ENCODE data around the gene PPM1H.
"Not testable (repeated sequence)": the region's sequence is repeated elsewhere in the genome, so short reads cannot be mapped to it uniquely, and the experiment has no call there.

PPM1H gene

GRCh38 chr12:62677355-62677754 is 257.6 kb downstream of the PPM1H start:
- no peak for DNase-seq (ENCODE audit: low read depth)

DNA sequence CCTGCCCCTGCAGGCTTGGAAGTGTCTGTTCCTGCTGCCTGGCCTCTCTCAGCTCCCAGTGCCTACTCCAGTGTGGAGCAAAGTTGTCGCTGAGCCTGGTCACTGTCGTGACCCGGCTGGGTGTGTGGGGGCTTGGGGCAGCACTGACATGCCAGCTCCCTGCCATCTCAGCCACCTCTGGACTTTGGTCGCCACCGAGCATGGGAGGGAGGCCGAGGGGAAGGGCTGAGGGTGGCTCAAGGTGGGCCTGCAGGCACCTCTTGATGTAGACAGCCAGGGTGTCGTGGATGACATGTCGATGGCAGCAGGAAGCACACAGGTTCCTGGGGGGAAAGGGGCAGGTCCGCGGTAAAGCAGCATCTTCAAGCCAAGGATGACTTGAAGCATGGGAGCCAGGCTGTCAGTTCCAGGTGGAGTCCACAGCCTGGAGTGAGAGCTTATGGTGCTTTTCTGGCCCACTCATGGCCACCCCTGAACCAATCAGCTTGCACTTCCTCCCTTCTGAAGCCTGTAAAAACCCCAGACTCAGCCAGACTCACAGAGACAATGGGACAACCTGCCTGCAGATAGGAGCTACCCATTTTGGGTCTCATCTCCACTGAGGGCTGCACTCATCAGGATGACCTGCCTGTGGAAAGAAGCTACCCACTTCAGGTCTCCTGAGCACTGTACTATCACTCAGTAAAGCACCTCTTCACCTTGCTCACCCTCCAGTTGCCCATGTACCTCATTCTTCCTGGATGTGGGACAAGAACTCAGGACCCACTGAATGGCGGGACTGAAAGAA is 258.2 kb downstream of the PPM1H start:
- no peak for DNase-seq (ENCODE audit: low read depth)

DNA sequence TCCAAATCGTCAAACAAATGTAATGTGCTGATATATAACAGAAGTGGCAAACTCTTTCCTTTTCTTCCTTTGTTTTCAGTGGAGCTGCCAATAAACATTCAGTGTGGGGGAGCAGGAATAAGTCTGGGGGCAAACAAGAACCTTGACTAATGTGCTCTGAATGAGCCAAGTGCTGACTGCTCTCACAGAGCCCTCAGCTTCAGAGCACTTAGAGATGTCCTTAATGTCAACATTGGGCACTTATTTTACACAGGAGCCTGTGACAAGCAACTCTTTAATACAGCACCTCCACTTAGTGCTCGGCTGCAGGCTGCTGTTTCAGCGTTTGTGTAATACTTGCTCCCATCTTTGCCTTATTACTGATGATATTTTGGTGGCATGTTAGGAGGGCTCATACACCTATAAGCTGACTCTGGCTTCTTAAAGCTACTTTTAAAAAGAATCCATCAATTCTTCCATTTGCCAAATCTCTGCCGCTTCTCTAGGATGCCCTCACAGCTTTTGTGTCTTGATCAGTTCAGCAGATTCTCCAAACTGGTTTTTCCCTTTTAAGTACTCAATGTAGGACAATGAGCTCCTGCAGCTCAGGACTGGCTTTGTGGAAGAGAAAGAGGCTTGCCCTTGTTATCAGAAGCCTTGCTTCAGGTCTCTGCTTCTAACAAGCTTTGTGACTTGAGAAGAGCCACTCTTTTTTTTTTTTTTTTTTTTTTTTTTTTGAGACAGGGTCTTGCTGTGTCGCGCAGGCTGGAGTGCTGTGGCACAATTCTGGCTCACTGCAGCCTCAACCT is 261.7 kb downstream of the PPM1H start:
- DNase-seq (ENCODE audit: low read depth), result no peak

DNA sequence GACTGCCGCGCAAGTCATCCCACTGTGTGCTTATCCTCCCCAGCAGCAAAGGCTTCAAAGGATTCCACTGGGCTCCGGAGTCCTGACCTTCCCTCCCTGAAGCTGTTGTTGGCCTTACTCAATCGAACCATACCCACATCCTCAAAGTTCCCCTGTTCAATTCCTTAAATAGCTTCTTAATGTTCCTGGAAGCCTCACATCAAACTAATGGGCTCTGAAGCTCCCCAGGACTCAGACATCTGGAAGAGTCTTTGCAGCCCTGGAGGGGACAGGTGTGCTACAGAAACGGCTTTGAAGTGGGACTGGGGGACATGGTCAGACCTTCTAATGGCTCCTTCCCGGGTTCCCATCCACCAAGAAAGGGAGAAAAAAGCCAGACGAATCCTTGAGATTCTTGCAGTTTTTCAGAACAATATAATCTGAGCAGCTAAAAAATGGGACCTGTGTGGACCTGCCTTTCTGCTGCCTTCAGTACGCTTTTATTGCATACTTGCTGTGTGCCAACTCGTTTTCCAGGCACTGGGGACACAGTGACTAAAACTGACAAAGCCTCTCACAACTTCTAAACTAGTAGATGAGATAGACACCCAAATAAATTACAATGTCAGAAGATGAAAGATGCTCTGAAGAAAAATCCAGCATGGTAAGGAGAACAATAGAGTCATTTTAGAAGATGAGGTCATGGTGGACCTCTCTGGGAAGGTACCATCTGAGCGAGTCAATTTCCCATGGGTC is 263.8 kb downstream of the PPM1H start:
- DNase-seq (ENCODE audit: low read depth), result no peak

- DNase-seq (ENCODE audit: low read depth), result no peak
Observed at GRCh38 chr12:62668782-62669181, 266.2 kb downstream of the PPM1H start.

- DNase-seq (ENCODE audit: low read depth), result not testable (repeated sequence)
Observed at GRCh38 chr12:62664951-62665350, 270.0 kb downstream of the PPM1H start.

GRCh38 chr12:62660756-62661155 is 274.2 kb downstream of the PPM1H start:
- no peak for DNase-seq (ENCODE audit: low read depth)

DNA sequence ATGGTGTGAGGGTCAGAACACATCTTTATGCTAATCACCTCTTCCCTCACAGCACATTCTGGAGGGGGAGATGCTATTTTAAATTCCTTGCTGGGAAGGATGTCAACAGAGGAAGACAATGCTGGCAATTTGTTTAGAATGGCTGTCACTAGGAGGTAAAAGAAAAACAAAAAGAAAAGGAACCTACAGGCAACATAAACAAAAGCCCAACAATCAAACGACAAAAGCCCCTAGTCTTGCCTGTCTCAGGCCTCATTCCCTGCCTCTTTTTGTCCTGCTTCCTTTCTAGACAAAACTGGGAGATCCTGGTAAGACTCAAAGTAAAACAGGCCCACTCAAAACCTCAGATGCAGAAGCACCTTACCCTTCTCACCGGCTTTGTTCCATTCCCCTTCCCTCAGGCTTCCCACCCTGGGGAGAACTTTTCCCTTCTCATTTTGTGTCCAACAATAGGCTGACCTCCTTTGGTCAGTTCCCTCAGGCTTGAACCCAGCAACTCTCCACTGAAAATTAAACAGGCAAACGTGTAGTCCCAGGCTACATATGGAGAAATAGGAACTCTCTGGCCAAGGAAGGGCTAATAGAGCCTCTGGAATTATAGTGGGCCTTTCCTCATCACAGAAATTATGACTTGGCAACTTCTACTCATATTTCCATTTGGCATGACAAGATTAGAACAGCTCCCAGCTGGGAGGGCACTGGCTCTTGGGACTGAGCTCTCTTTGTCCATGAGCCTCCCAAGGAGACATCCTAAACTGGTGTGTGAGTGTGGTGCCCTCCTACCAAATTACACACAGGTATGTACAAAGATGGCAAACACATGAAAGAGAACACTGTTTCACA is 275.3 kb downstream of the PPM1H start:
- DNase-seq (ENCODE audit: low read depth), result no peak

DNA sequence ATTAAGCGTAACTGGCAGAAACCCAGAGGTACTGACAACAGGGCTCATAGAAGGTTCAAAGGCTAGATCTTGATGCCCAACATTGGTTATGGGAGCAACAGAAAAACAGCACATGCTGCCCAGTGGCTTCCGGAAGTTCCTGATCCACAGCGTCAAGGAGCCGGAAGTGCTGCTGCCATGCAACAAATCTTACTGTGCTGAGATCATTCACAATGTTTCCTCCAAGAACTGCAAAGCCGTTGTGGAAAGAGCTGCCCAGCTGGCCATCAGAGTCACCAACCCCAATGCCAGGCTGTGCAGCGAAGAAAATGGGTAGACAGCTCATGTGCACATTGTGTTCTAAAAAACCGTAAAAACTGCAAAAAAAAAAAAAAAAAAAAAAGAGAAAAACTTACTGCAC is 276.0 kb downstream of the PPM1H start:
- DNase-seq (ENCODE audit: low read depth), result no peak

GRCh38 chr12:62657363-62657632 is 277.7 kb downstream of the PPM1H start:
- no peak for DNase-seq (ENCODE audit: low read depth)

GRCh38 chr12:62656591-62657362 is 278.2 kb downstream of the PPM1H start:
- DNase-seq (ENCODE audit: low read depth), result no peak

GRCh38 chr12:62655666-62656151 is 279.2 kb downstream of the PPM1H start:
- DNase-seq (ENCODE audit: low read depth), result no peak

GRCh38 chr12:62654326-62655241 is 280.4 kb downstream of the PPM1H start:
- no peak for DNase-seq (ENCODE audit: low read depth)

DNA sequence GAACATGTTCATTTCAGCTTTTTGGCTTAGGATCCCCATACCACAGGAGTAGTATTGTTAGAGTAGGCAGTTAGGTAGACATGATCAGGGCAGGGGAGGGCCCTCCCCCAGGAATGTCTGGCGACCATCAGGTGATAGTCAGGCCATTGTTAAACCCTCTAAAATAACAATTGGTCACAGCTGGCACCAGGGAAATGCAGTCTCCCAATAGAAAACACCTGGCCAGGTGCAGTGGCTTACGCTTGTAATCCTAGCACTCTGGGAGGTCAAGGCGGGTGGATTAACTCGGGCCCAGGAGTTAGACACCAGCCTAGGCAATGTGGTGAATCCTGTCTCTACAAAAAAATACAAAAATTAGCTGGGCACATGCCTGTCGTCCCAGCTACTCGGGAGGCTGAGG is 281.2 kb downstream of the PPM1H start:
- no peak for DNase-seq (ENCODE audit: low read depth)

- no peak for DNase-seq (ENCODE audit: low read depth)
Observed at GRCh38 chr12:62653304-62653703, 281.6 kb downstream of the PPM1H start.

DNA sequence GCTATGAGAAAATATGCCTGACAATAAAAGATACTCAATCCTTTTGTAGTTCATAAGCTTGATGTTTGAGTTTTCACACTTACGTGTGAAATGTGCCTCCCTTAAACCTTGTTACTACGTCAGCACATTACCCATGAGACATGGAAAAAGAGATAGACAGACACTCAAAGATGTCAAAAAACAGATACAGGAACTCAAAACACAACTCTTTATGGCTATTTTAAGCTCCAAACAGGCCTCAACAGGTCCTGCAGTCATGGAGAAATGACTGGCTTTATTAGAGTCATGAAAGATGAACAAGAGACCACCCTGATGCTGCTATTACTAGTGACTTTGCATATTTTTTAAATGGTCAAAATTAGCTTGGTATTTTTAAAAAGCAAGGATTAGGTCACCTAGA is 283.8 kb downstream of the PPM1H start:
- DNase-seq (ENCODE audit: low read depth), result no peak

DNA sequence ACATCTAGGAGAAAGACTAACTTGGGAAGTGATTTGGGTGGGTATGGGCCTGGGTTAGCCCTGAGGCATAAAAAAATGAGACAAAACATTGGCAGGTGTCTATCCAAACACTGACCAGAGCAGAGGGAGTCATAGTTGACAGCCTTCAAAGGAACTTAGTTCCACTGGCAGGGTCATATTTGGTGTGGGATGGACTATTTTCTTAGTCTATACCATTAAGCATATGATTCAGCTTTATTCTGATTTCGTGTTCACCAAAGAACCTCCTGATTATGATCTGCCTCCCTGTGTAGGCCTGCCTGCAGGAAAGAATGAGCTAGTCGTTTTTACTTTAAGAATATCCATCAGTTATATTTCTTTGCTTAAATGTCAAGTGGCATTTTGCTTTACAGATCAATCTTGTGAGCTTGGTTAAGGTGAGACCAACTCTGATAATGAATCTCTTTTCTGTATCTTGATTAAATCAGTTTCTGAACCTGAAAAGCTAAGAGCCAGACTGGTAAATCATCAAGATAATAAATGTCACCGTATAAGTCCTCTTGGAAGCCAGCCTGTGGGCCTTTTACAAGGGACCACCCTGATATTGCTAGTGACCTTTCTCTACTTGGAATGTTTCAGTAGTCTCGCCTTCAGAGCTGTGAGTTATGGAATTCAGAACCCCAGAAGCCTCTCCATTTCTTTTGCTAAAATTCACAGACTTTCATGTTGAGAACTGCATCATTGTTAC is 285.4 kb downstream of the PPM1H start:
- DNase-seq (ENCODE audit: low read depth), result no peak

- no peak for DNase-seq (ENCODE audit: low read depth)
Observed at GRCh38 chr12:62647586-62647985, 287.4 kb downstream of the PPM1H start.

DNA sequence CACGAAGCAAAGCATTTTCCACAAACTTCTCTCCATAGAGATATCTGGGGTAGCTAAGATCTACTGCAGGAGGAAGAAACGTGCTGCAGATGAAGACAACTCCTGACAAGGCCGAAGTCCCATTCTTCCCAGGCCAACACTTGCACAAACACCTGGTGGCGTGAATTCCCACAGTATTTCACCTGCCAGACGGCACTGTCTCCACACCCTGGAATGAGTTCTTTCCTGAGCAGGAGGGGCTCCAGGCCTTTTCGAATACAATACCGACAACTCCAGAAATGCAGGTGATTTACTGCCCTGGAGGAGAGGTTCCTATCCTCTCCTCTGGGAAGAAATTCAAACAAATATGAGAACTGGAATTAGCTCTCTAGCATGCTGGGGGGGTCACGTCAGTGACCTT is 288.4 kb downstream of the PPM1H start:
- DNase-seq (ENCODE audit: low read depth), result no peak

All from stimulated activated CD8-positive, alpha-beta memory T cell treated with anti-CD3 and anti-CD28 coated beads, Interleukin-4, amount 100 ng/mL, for 24 hours (primary cell).